NT2/D1 (cell line): ENCODE measurements around the gene UNC50.

Experiments used
- SUZ12 ChIP-seq: IDR thresholded peaks from 2 replicates; pipeline ENCODE4 v1.6.1; 2011; ENCODE audit not compliant: insufficient read length, insufficient read depth; ENCODE audit errors: extremely low read depth
- YY1 ChIP-seq: IDR thresholded peaks from 2 replicates; pipeline ENCODE4 v1.6.1; 2011; ENCODE audit not compliant: insufficient read length, insufficient read depth

DNA sequence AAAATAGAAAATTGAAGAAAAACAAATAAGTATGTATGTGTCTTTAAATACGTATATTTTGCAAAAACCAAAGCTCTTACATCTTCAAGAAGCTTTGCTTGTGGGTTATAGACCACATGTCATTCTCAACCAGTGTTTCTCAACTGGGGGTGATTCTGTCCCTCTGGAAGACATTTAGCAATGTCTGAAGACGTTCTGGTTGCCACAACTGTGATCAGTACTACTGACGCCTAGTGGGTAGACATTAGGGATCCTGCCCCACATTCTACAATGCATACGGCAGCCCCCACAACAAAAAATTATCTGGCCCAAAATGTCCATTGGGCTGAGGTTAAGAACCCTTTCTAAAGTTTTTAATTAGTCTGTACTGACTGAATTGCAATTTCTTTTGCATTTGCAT lies 48.4 kb downstream of the UNC50 start:
- TF ChIP-seq SUZ12 (no peak), YY1 (no peak)
